NCI-H2227 (cell line): Measurements from ENCODE around the gene SHB.

Experiments
- DNase-seq: peaks from one replicate; lab custom pipeline; 2025; ENCODE audit not compliant: unreplicated experiment; lab: John Stamatoyannopoulos, UW

Gene SHB

GRCh38 chr9:37956423-37956820 is 112.6 kb downstream of the SHB start:
- no peak for DNase-seq

DNA sequence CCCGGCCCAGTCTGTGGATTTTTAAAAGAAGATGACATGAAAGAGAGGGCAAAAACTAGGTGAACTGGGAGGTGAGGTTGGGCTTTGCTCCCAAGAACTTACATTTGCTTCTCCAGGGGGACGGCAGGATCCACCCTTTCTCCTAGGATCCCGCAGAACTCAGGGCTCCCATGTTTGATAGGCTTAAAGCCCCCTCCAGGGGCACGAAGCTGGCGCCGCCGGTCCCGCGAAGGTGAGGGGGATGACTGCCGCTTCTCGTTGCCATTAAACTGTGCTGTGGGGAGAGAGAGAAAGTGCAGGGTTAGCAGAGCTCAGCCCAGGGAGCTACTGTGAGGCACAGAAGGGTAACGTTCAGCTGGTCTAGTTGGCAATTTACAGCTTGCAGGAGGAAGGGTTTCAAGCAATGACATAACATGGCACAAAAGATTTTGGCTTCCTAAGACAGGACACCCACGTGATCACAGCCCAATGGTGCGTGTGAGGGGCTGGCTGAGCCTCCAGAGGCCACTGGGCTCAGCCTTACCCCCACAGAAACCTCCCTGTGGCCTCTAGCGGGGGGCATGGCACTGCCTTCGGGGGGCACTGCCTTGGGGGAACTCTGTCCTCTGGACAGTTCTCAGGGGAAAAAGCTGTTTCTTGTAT is 113.1 kb downstream of the SHB start:
- no peak for DNase-seq

- no peak for DNase-seq
Observed at GRCh38 chr9:37954581-37954981, 114.4 kb downstream of the SHB start.

GRCh38 chr9:37953775-37954437 is 115.1 kb downstream of the SHB start:
- no peak for DNase-seq

DNA sequence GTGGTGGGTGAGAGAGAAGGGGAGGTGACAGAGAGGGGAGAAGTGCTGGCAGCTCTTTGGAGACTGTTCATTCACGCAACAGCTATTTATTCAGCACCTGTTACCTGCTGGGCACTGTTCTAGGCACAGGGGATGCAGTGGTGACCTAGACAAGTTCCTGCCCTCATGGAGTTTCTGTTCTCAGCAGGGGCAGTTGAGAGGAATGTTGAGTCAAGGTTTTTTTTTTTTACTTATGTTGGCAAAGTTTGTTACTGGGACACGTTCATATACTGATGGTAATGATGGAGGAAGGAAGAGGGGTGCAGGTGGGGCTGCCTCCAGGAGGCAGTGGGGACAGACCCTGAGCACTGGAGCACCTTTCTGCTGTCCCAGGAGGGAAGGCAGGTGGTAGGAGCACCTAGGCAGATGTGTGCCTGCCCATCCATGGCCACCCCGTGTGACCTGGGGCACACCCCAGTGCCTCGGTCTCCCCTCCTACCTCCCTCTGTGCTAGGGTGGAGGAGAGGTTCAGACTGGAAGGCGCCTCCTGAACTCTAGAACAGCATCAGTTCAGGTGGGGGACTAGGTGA is 115.7 kb downstream of the SHB start:
- DNase-seq: no peak

- no peak for DNase-seq
Observed at GRCh38 chr9:37952731-37953130, 116.3 kb downstream of the SHB start.

DNA sequence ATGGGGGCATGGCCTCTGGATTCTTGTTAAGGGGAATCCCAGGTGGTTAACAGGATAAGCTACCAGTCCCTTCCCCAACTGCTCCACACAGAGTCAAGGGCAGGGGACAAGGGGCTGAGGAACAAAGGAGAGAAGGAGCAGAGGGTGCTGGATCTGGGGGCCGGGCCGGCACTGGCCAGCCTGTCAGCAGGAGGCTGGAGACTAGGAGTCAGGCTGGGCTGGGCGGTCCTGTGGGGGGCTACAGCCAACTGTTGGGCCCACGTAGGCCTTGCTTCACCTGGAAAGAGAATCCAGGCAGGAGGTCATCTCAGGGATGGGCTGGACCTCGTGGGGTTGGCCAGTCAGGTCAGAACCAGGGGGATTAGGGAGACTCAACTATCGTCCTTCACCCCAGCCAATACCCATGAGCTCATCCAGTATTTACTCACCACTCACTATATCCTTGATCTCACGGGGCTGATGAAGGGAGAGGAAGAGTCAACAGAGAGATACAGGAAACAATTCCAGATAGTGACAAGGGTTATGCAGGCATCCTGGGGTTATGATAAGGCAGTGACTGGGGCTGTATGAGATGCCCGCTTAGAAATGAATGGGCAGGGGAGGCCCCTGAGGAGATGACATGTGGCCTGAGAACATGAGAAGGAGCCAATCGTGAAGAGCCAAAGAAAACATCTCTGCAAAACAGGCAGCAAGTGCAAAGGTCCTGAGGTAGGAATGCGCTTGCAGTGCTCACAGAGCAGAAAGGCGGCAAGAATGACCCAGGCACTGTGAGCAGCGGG is 117.2 kb downstream of the SHB start:
- DNase-seq: no peak

- DNase-seq: no peak
Observed at GRCh38 chr9:37950561-37950960, 118.5 kb downstream of the SHB start.

DNA sequence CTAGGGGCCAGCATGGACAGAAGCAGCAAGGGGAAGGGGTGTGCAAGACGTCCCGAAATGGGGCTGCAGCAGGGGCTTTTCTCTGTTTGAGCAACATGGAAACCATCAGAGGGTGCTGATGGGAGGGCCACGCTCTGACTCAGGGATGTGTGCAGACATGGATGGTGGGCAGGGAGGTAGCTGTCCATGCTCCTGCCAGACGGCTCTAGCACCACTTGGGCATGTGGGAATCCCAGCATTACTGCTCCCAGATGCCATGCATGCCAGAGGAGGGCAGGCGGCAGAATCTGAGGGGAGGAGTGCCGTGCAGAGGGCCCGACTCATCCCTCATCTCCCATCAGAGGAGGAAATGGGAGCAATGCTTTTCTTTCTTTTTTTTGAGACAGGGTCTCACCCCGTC is 119.5 kb downstream of the SHB start:
- no peak for DNase-seq

DNA sequence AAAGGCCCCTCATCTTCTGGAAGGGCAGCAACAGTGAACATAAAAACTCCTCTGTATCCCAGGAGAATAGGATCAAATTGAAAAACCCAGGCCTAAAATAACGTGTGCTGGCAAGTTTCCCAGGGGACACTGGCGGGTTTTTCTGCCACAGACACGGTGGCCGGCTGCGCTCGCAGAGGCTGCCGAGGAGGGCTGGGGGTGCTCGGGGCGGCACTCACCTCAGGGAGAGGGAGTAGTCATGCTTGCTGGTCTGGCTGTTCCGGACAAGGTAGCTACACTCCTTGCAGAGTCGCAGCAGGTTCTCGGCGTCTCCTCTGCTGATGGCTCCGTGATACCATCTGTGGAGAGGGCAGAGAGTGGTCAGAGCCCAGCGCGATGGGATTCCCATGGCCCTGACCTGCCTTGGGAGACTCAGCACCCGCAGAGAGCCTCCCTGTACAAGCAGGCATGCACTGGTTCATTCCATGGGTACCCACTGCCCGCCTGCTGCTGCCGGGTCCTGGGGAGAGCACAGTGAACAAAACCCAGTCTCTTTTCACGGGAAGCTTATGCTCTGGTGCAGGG is 120.5 kb downstream of the SHB start:
- no peak for DNase-seq

DNA sequence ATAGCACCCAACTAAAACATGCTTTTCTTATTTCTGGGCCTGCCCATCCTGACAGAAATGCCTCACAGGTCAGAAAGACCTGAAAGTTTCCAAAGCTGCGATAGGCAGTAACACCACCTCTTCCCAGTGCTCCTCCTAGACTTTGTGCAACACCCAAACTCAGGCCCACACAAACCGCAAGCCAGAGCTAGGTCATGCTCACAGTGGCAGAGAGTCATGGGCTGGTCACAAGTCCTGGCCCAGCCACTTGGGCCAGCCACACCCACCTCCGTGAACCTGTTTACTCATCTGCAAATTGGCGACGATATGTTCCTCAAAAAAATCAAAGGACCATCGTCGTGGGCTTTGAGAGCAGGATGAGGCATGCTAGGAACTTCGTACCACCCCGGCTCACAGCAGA is 121.0 kb downstream of the SHB start:
- no peak for DNase-seq

- DNase-seq: no peak
Observed at GRCh38 chr9:37947471-37947870, 121.6 kb downstream of the SHB start.

GRCh38 chr9:37946971-37947370 is 122.1 kb downstream of the SHB start:
- no peak for DNase-seq

- DNase-seq: no peak
Observed at GRCh38 chr9:37946041-37946440, 123.0 kb downstream of the SHB start.

- no peak for DNase-seq
Observed at GRCh38 chr9:37944671-37945481, 124.2 kb downstream of the SHB start.

DNA sequence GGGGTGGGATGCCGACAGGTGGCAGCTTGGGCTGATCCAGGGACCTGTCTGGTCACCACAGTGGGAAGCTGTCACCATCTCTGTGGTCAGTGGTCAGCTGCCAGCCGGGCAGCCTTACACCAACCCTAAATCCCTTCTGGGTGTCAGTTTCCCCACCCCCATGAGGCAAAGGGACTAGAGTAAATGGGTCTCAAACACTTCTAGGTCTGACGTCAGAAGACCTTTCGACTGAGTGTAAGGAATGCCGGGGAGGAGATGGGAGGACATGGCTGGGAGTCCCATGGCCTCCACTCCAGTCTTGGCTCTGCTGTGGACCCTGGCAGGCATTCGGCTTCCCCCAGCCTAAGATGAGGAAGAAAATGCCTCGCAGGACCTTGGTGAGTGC is 124.8 kb downstream of the SHB start:
- DNase-seq: no peak

GRCh38 chr9:37943345-37944265 is 125.4 kb downstream of the SHB start:
- DNase-seq: no peak

- DNase-seq: no peak
Observed at GRCh38 chr9:37942621-37943344, 126.2 kb downstream of the SHB start.

DNA sequence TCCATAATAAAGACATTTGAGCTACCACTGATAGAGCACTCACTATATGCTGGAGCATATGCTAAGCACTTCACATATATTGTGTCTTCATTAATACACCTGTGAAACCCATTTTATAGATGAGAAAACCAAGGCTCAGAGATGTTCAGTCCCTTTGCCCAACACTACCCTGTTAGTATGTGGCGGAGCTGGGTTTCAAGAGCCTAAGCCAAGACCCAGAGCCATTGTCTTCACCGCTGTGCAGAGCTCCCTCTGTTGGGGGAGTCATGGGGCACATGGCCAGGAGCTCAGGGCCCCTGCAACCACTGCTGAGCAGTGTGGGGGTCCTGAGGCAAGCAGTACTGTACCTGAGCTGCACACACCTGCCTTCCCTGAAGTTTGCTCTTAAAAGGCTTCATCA is 127.8 kb downstream of the SHB start:
- DNase-seq: no peak
